KOPT-K1 (cell line): ENCODE results near the gene PPEF2.
"Not testable (repeated sequence)": the region's sequence is repeated elsewhere in the genome, so short reads cannot be mapped to it uniquely, and the experiment has no call there.

Experiments
- H3K27ac ChIP-seq: fragments of 200-600 bp; sonication (generic); 2 replicates; pipeline ENCODE4 v1.5.1; 2016; ENCODE audit warnings: antibody characterized with exemption, mild to moderate bottlenecking, low read depth, low read length; ENCODE audit not compliant: poor library complexity, severe bottlenecking
- H3K36me3 ChIP-seq: fragments of 200-600 bp; sonication (generic); 2 replicates; pipeline ENCODE4 v1.5.1; 2017; ENCODE audit warnings: antibody characterized with exemption, mild to moderate bottlenecking, low read length, moderate library complexity; ENCODE audit not compliant: insufficient read depth
- H3K9me3 ChIP-seq: fragments of 200-600 bp; sonication (generic); 2 replicates; pipeline ENCODE4 v1.5.1; 2017; ENCODE audit warnings: antibody characterized with exemption, low read length, mild to moderate bottlenecking; ENCODE audit not compliant: insufficient read depth, poor library complexity, severe bottlenecking

PPEF2 gene

GRCh38 chr4:75912968-75913367 is 10.7 kb upstream of the PPEF2 start:
- no peaks in the 10 kb centered on the region for H3K36me3 ChIP-seq

DNA sequence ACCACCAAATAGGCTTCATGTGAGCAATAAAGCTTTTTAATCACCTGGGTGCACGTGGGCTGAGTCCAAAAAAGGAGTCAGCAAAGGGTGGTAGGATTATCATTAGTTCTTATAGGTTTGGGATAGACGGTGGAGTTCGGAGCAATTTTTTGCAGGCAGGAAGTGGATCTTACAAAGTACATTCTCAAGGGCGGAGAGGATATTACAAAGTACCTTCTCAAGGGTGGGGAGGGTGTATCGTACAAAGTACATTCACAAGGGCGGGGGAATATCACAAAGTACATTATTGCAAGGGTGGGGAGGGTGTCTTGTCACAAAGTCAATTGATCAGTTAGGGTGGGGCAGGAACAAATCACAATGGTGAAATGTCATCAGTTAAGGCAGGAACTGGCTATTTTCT is 8.6 kb upstream of the PPEF2 start:
- not testable (repeated sequence) for H3K9me3 ChIP-seq, H3K36me3 ChIP-seq, H3K27ac ChIP-seq

More at GRCh38 chr4:75912968-75913367, 10.7 kb upstream of the PPEF2 start:
- no peak overlapping the region for H3K27ac ChIP-seq
- peaks cover 8% of the 10 kb centered on the region for H3K9me3 ChIP-seq

GRCh38 chr4:75909405-75909804 is 7.2 kb upstream of the PPEF2 start:
- H3K9me3 ChIP-seq, result peaks cover 8% of the 10 kb centered on the region
- H3K36me3 ChIP-seq, result no peaks in the 10 kb centered on the region
- no peak overlapping the region for H3K27ac ChIP-seq

GRCh38 chr4:75908555-75908954 is 6.3 kb upstream of the PPEF2 start:
- H3K9me3 ChIP-seq, result peaks cover 8% of the 10 kb centered on the region
- H3K27ac ChIP-seq, result no peak overlapping the region
- no peaks in the 10 kb centered on the region for H3K36me3 ChIP-seq

- Histone ChIP-seq H3K27ac (no peak overlapping the region), H3K36me3 (no peaks in the 10 kb centered on the region), H3K9me3 (peaks cover 8% of the 10 kb centered on the region)
Observed at GRCh38 chr4:75907966-75908365, 5.7 kb upstream of the PPEF2 start.

DNA sequence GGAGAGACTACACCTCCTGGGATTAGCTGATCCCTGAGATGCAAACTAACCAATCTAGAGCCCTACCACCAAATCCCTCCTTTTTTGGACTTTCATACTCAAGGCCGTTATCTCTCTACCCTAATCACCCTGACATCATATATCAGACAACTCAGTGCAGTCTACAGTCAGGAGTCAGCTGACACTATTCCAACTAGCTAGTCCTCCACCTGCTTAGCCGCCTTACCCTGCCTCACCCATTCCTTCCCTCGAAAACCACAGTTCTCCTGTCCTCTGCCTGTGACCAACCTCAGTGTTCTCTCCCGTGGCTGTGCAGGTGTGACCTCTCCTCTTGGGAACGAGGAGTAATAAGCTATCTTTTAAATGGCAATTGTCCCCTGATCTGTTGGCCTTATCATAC is 1.8 kb upstream of the PPEF2 start:
- no peaks in the 10 kb centered on the region for H3K9me3 ChIP-seq
- no peak overlapping the region for H3K27ac ChIP-seq
- no peaks in the 10 kb centered on the region for H3K36me3 ChIP-seq

DNA sequence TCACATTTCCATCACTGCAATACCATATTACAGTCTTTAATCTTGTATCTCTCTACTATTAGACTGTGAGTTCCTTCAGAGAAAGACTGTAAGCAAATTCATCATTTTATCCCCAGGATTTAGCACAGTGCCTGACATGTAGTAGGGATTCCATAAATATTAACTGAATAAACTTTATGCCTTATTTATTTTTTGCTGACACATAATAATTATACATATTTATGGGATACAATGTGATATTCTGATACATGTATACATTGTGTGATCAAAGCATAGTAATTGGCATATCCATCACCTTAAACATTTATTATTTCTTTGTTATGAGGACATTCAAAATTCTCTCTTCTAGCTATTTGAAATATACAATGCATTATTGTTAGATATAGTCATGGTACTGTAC is 3.7 kb downstream of the PPEF2 start:
- Histone ChIP-seq H3K36me3 (no peaks in the 10 kb centered on the region), H3K9me3 (no peaks in the 10 kb centered on the region), H3K27ac (no peak overlapping the region)

DNA sequence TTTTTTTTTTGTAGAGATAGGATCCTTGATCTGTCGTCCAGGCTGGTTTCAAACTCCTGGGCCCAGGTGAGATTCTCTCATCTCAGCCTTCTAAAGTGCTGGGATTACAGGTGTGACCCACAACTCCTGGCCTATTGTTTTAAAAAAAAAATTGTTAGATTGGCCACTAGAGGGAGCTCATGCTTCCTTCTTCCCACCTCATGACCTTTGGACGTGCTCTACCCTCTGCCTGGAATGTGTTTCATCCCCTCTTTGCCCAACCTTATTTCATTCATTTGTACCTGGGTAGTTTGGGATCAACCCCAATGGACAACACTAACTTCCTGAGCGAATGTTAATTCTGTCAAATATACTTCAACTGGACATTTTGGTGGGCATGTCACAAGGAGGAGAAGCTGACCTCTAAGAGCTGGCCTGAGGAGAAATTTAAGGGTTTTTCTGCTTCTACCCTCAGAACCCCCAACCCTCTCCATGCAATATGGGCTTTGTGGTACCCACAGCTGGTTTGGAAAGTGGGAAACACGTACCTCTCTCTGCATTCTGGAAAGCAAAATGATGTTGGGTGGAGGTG is 6.4 kb downstream of the PPEF2 start:
- Histone ChIP-seq H3K36me3 (no peaks in the 10 kb centered on the region), H3K27ac (no peak overlapping the region), H3K9me3 (no peaks in the 10 kb centered on the region)

DNA sequence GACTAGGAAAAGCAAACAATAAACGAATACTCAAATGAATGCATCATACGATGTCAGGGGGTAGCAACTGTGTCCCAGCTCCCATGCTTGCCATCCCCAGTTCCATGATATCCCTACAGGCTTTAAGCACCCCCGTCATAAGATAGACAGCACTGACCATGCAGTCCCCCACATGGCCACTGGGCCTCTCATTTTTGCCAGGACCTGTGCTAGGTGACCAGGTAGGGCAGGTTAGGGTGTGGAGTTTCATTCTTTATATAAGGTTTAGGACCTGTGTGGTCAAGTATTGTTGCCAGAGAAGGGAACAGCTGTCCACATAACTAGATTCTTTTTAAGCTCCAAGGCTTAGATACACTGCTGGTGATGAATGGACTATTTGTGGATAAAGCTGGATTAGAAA is 9.7 kb downstream of the PPEF2 start:
- Histone ChIP-seq H3K36me3 (no peaks in the 10 kb centered on the region), H3K9me3 (no peaks in the 10 kb centered on the region), H3K27ac (no peak overlapping the region)

DNA sequence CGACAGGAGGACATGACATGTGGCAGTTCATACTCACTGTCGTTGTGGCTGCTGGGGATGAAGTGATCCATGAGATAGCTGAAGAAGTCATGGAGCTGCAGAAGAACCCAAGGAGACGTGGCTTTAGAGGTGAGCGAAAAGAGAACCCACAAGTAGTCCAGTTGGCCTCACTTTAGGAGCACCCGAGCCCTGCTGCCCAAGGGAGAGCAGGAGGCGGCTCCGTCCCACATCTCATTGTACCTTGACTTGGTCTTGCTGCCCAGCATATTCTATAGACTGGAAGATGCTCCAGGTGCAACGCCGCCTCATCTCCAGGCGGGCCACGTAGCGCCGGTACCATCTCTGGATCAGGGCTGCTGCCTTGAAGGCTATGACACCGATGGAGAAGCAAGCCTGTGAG is 10.6 kb downstream of the PPEF2 start:
- Histone ChIP-seq H3K36me3 (no peaks in the 10 kb centered on the region), H3K9me3 (no peaks in the 10 kb centered on the region), H3K27ac (no peak overlapping the region)

DNA sequence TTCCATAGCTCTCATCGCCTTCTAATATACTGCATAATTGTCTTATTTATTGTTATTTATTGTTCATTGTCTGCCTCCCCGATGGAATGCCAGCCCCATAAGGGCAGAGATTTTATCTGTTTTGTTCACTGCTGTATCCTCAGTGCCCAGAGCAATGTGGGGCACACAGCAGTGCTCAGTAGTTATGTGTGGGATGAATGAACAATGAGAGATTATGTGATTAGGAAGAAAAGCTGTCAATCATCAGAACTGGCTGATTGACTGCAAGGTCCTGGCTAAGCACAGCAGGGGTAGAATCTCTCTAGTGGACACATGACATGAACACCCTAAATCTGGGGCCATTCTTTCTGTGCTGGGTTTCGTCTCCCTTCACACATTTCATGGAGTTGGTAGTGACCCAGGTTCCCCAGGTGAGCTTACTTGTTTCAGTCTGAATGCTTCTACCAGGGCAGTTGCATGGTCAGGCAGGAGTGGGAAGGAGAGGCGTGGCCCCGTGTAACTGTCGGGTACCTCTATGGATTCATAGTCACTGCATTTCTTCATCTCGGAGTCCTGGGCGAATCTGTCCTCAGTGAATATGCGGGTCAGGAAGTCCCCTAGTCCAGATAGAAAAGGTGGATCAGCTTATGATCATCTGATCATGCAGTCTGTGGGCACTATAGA is 12.6 kb downstream of the PPEF2 start:
- Histone ChIP-seq H3K27ac (no peak overlapping the region), H3K9me3 (no peaks in the 10 kb centered on the region), H3K36me3 (no peaks in the 10 kb centered on the region)

- H3K27ac ChIP-seq, result no peak overlapping the region
- H3K36me3 ChIP-seq, result no peaks in the 10 kb centered on the region
- no peaks in the 10 kb centered on the region for H3K9me3 ChIP-seq
Observed at GRCh38 chr4:75886104-75886503, 16.1 kb downstream of the PPEF2 start.

GRCh38 chr4:75881476-75881875 is 20.8 kb downstream of the PPEF2 start:
- no peak overlapping the region for H3K27ac ChIP-seq
- no peaks in the 10 kb centered on the region for H3K36me3 ChIP-seq
- no peaks in the 10 kb centered on the region for H3K9me3 ChIP-seq

- H3K36me3 ChIP-seq, result no peaks in the 10 kb centered on the region
- H3K9me3 ChIP-seq, result no peaks in the 10 kb centered on the region
- H3K27ac ChIP-seq, result no peak overlapping the region
Observed at GRCh38 chr4:75880278-75880677, 22.0 kb downstream of the PPEF2 start.

DNA sequence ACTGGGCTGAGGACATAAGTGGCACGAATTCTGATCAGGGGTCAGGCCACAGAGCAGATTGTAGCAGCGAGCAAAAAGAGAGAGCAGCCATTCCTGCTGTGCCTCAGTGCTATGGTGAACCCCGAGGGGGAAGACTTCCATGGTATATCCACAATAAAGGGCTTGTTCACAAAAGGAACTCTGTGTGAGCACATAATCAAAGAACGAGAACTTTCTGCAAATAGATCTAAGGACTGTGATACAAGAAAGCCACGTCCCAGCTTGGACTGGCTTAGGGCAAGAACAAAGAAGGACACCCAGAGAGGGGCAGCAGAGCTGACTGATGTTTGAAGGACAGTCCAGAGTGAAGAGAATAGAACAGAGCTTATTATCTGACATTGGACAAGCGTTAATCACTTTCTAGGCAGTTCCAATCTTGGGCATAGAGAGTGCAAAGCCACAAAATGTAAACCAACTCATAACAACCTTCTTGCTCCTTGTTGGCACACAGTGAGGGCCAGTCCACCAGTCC is 24.0 kb downstream of the PPEF2 start:
- Histone ChIP-seq H3K9me3 (no peaks in the 10 kb centered on the region), H3K36me3 (no peaks in the 10 kb centered on the region), H3K27ac (no peak overlapping the region)

DNA sequence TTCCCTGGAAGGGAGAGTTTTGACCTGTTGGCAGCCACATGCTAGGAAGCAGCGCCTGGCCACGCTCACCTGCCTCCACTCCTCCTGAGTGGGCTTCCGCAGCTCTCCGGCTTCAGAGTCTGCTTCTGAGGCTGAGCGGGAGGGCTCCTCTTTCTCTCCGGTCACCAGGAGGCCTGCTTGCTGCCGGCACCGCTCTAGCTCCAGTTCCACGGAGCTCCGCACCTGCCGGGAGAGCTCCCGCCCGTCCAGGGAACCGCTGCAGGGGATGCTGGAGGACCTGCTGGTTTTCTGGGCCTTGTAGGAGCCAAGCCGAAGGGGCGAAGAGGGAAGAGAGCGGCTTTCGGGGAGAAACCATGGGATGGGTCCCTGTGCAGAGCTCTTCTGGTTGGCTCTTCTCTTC is 26.0 kb downstream of the PPEF2 start:
- Histone ChIP-seq H3K36me3 (no peaks in the 10 kb centered on the region), H3K27ac (no peak overlapping the region), H3K9me3 (no peaks in the 10 kb centered on the region)
